B cell (primary cell): ENCODE measurements around the gene CD68. TPM values are rescaled to one million over a fixed set of nuclear protein-coding genes. Genes with fewer than 3 reads are reported as not detected.

Experiments
- ATAC-seq: fragments of 200-7000 bp; cut with Tn5 transposase; one replicate; pipeline ENCODE4 v1.10.0; 2021; ENCODE audit warnings: low read depth, mild to moderate bottlenecking, moderate number of reproducible peaks, moderate library complexity
- CTCF ChIA-PET: fragments of 350-600 bp; sonication (Branson Sonifier 250); formaldehyde crosslinking; loops from one replicate; lab custom pipeline; 2021; ENCODE audit warnings: antibody characterized with exemption, inconsistent platforms; lab: Charles Lee
- POLR2A ChIA-PET: fragments of 350-600 bp; sonication (Branson Sonifier 250); formaldehyde crosslinking; loops from one replicate; lab custom pipeline; 2021; ENCODE audit warnings: antibody characterized with exemption; lab: Charles Lee
- DNase-seq: peaks from one replicate; pipeline ENCODE4 v3.0.0; 2013
- H2AFZ ChIP-seq: 2 replicates; pipeline ENCODE4 v1.6.1; 2012; ENCODE audit warnings: mild to moderate bottlenecking, low read depth, low read length; ENCODE audit not compliant: insufficient read depth, poor library complexity, severe bottlenecking
- H3K27ac ChIP-seq, 2 donors: 1 replicate in 1 of 2; 2 replicates in 1 of 2; pipeline ENCODE4 v1.5.1; 2012 to 2013; ENCODE audit warnings: low read length in 2 of 2, mild to moderate bottlenecking in 2 of 2, moderate library complexity in 1 of 2
- H3K27me3 ChIP-seq, 4 experiments: fragments of 200-600 bp in 1 of 4; sonication (generic) in 1 of 4; replicated peaks in 1 of 4; 1 replicate in 2 of 4; 2 replicates in 2 of 4; pipeline versions ENCODE4 v1.6.1 to v1.7.0; 2013 to 2016; ENCODE audit warnings: low read length in 3 of 4, mild to moderate bottlenecking in 2 of 4, mixed read lengths in 1 of 4, moderate library complexity in 1 of 4; ENCODE audit not compliant: insufficient read depth in 4 of 4, control insufficient read depth in 3 of 4; ENCODE audit errors: control extremely low read depth in 1 of 4
- H3K36me3 ChIP-seq, 2 experiments: replicated peaks in 1 of 2; 1 replicate in 1 of 2; 2 replicates in 1 of 2; pipeline versions ENCODE4 v1.6.1 to v1.7.1; 2013; ENCODE audit warnings: low read length in 1 of 2; ENCODE audit not compliant: insufficient read depth in 2 of 2, control insufficient read depth in 1 of 2; ENCODE audit errors: control extremely low read depth in 1 of 2, extremely low read depth in 1 of 2
- H3K4me1 ChIP-seq, 2 donors: fragments of 200-600 bp in 1 of 2; sonication (generic) in 1 of 2; 1 replicate in 1 of 2; 2 replicates in 1 of 2; pipeline versions ENCODE4 v1.5.1 to v1.6.1; 2013 to 2017; ENCODE audit warnings: low read length in 2 of 2; ENCODE audit not compliant: control insufficient read depth in 2 of 2, insufficient read depth in 2 of 2
- H3K4me2 ChIP-seq: replicated peaks from 2 replicates; pipeline ENCODE3; 2012; ENCODE audit warnings: mild to moderate bottlenecking, low read depth, low read length; ENCODE audit not compliant: poor library complexity, severe bottlenecking
- H3K4me3 ChIP-seq, 5 experiments: fragments of 200-600 bp in 1 of 5; sonication (generic) in 1 of 5; 1 replicate in 3 of 5; 2 replicates in 2 of 5; pipeline versions ENCODE4 v1.5.1 to v1.7.0; 2011 to 2016; ENCODE audit warnings: low read length in 4 of 5, mild to moderate bottlenecking in 4 of 5, low read depth in 2 of 5, control low read depth in 1 of 5, moderate library complexity in 1 of 5; ENCODE audit not compliant: insufficient read depth in 1 of 5; ENCODE audit errors: control extremely low read depth in 1 of 5, extremely low read depth in 1 of 5
- H3K79me2 ChIP-seq: fragments of 200-600 bp; sonication (generic); one replicate; pipeline ENCODE4 v1.6.0; 2016; ENCODE audit warnings: low read length; ENCODE audit not compliant: control insufficient read depth, insufficient read depth
- H3K9ac ChIP-seq: fragments of 200-600 bp; sonication (generic); 2 replicates; pipeline ENCODE4 v1.6.1; 2017; ENCODE audit warnings: mild to moderate bottlenecking, low read length, moderate library complexity
- H3K9me3 ChIP-seq, 3 donors: one replicate each; pipeline versions ENCODE4 v1.6.1 to v1.7.1; 2013; ENCODE audit warnings: low read length in 2 of 3; ENCODE audit not compliant: control insufficient read depth in 2 of 3, insufficient read depth in 1 of 3; ENCODE audit errors: control extremely low read depth in 1 of 3
- H4K20me1 ChIP-seq: 2 replicates; pipeline ENCODE4 v1.6.0; 2012; ENCODE audit warnings: mild to moderate bottlenecking, low read length; ENCODE audit not compliant: insufficient read depth, control insufficient read depth, poor library complexity, severe bottlenecking
- H3K27ac Mint-ChIP-seq: one replicate; pipeline ENCODE4 v1.8.0; 2021; ENCODE audit warnings: mixed read lengths
- H3K27me3 Mint-ChIP-seq: one replicate; pipeline ENCODE4 v1.8.0; 2021; ENCODE audit warnings: mixed read lengths
- H3K4me1 Mint-ChIP-seq: one replicate; pipeline ENCODE4 v1.8.0; 2021; ENCODE audit warnings: mixed read lengths
- H3K4me3 Mint-ChIP-seq: one replicate; pipeline ENCODE4 v1.8.0; 2021; ENCODE audit warnings: mixed read lengths
- H3K9me3 Mint-ChIP-seq: one replicate; pipeline ENCODE4 v1.8.0; 2022; ENCODE audit warnings: mixed read lengths; ENCODE audit not compliant: insufficient read depth
- CTCF ChIP-seq: fragments of 200-600 bp; IDR thresholded peaks from one replicate; pipeline ENCODE4 v1.8.0; 2022; ENCODE audit warnings: antibody characterized with exemption, mild to moderate bottlenecking
- EZH2 ChIP-seq: IDR thresholded peaks from 2 replicates; pipeline ENCODE4 v1.6.1; 2012; ENCODE audit warnings: borderline replicate concordance, low read depth, mild to moderate bottlenecking, moderate library complexity, low read length; ENCODE audit not compliant: insufficient read depth, poor library complexity, severe bottlenecking
- WGBS: methylation state at CpG from one replicate; pipeline ENCODE4 v1.1.5; 2013; ENCODE audit warnings: missing lambda C conversion rate; ENCODE audit not compliant: insufficient coverage; 5-methylcytosine and 5-hydroxymethylcytosine counted together
- intact Hi-C: fragments of 100-400 bp; cut with micrococcal nuclease; formaldehyde crosslinking; loops from one replicate; pipeline ENCODE4 v1.10.0; 2022
- polyA plus RNA-seq: library from polyadenylated mRNA; depleted of rRNA; stranded (reverse); fragments of >200 nt; gene quantifications from 2 replicates; pipeline ENCODE4 v1.2.3, GENCODE V29; 2012
- total RNA-seq, 2 donors: library from RNA; stranded (reverse); fragments of 120-200 nt in 1 of 2; gene quantifications; 1 replicate in 1 of 2; 2 replicates in 1 of 2; pipeline versions ENCODE4 v1.2.3 to v1.2.4, GENCODE V29; 2013 to 2022

The CD68 gene
- total and polyA plus RNA-seq, 2 donors (not counting 1 experiment from before 2014, with no cell fraction given) = 3.9 to 12.9 TPM

DNA sequence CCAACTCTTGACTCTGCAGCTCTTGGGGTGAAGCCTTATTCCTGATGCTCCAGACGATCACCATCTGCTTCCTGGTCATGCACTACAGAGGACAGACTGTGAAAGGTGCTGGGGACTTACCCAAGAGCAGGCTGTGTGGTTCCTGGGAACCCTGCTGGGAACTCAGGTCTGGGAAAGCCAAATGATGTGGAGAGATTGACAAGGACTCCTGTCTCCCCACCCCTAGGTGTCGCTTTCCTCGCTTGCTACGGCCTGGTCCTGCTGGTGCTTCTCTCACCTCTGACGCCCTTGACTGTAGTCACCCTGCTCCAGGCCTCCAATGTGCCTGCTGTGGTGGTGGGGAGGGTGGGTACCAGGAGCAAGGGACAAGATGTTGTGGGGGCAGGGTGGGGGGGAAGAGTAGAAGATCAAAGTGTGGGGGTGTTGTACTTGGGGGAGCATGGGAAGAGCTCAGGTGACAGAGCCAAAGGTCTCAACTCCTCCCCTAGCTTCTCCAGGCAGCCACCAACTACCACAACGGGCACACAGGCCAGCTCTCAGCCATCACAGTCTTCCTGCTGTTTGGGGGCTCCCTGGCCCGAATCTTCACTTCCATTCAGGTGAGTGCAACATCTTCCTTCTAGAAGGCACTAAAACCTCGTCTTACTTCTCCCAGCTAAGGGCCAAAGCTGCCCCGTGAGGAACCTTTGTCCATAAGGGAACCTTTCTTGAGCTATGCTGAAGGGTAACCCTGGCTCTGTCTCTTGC is 7.4 kb downstream of the CD68 start:
- Histone ChIP-seq H2AFZ (no peak overlapping the region), H3K9ac (no peak overlapping the region), H3K79me2 (peaks cover 37% of the 10 kb centered on the region), H3K27me3 (no peaks in the 10 kb centered on the region), H3K4me1 (peaks cover 24 to 41% of the 10 kb centered on the region in 2 donors), H4K20me1 (no peaks in the 10 kb centered on the region), H3K4me3 (no peak overlapping the region), H3K36me3 (peaks cover 0 to 24% of the 10 kb centered on the region in 2 experiments), H3K27ac (no peak overlapping the region), H3K9me3 (no peaks in the 10 kb centered on the region), H3K4me2 (no peak overlapping the region)
- ChIA-PET CTCF (interaction anchor here (0.6 to 7.9 kb wide), 11 partner anchors 11 to 541 kb away, joined by 3 to 111 read pairs (median 4); partner anchors contain the start of genes SENP3, TMEM95 and TNFSF13), POLR2A (interaction anchor here (0.5 kb wide), 1 partner anchor 319 kb away, joined by 3 read pairs; no protein-coding TSS in a partner anchor)
- ATAC-seq (no peak), DNase-seq (no peak)
- WGBS = 88% methylated on average over 6 of the region's 9 CpGs
- Mint-ChIP-seq H3K27me3 (no peaks in the 10 kb centered on the region), H3K27ac (no peak overlapping the region), H3K9me3 (no peaks in the 10 kb centered on the region), H3K4me3 (no peak overlapping the region), H3K4me1 (peaks cover 30% of the 10 kb centered on the region)
- no peak for TF ChIP-seq EZH2
- TF ChIP-seq CTCF = no peak
- intact Hi-C loops = loop anchor here (10.0 kb wide), 1 partner anchor 542 kb away; the partner anchor contains the start of gene SLC16A11
